Measurements from ENCODE around the gene ZNF296. TPM values are rescaled to one million over a fixed set of nuclear protein-coding genes. Genes with fewer than 3 reads are reported as not detected.

ZNF296 gene
- total RNA-seq, 2 experiments from 2014 or later = 13.5 to 31.4 TPM

- H3K9me2 ChIP-seq (ENCODE audit: insufficient read depth, low read length) = no peaks in the 10 kb centered on the region
- DNase-seq (ENCODE audit: low spot score) = no peak
- no peak overlapping the region for H3K4me3 ChIP-seq (ENCODE audit: low read depth, low read length, poor library complexity, severe bottlenecking)
- ChIA-PET CTCF (ENCODE audit: unreplicated experiment) (no interaction called here), POLR2A (no interaction called here)
- H3K79me2 ChIP-seq (ENCODE audit: insufficient read depth, low read depth, low read length) = peaks cover 8% of the 10 kb centered on the region; the same call in 1 of the 2 replicates
- H3K9me3 ChIP-seq (ENCODE audit: low read length) = no peaks in the 10 kb centered on the region
- peaks cover 14% of the 10 kb centered on the region for H3K4me1 ChIP-seq (ENCODE audit: insufficient read depth, low read length, poor library complexity, severe bottlenecking)
- no peaks in the 10 kb centered on the region for H4K20me1 ChIP-seq (ENCODE audit: insufficient read depth, low read length)
- TF ChIP-seq CTCF (conservative IDR thresholded peaks at IDR 0.05; ENCODE audit: low read length) = no peak
- TF ChIP-seq EZH2phosphoT487 (IDR thresholded peaks at IDR 0.05; ENCODE audit: borderline replicate concordance, low read depth, low read length) = no peak
- H2AFZ ChIP-seq (ENCODE audit: low read length) = no peak overlapping the region
- no TSS peak for BruUV-seq (replicated peaks)
- intact Hi-C loops (cut with micrococcal nuclease; ENCODE audit: unreplicated experiment) = no loop called here
- H3K36me3 ChIP-seq (ENCODE audit: insufficient read depth, low read length) = peaks cover 66% of the 10 kb centered on the region
- no peak overlapping the region for H3K4me2 ChIP-seq (ENCODE audit: low read length)
- H3K27ac ChIP-seq (ENCODE audit: low read depth, low read length, poor library complexity, severe bottlenecking) = no peak overlapping the region
Measured at GRCh38 chr19:45023048-45023447, 53.2 kb downstream of the ZNF296 start.

- peaks cover 25% of the 10 kb centered on the region for H3K4me1 ChIP-seq (ENCODE audit: insufficient read depth, low read length, poor library complexity, severe bottlenecking)
- no peaks in the 10 kb centered on the region for H3K9me2 ChIP-seq (ENCODE audit: insufficient read depth, low read length)
- no peaks in the 10 kb centered on the region for H3K9me3 ChIP-seq (ENCODE audit: low read length)
- no peak for TF ChIP-seq EZH2phosphoT487 (IDR thresholded peaks at IDR 0.05; ENCODE audit: borderline replicate concordance, low read depth, low read length)
- peaks cover 8% of the 10 kb centered on the region; the same call in 1 of the 2 replicates for H3K79me2 ChIP-seq (ENCODE audit: insufficient read depth, low read depth, low read length)
- POLR2A ChIA-PET = no interaction called here
- intact Hi-C loops (cut with micrococcal nuclease; ENCODE audit: unreplicated experiment) = no loop called here
- no peak overlapping the region for H3K4me3 ChIP-seq (ENCODE audit: low read depth, low read length, poor library complexity, severe bottlenecking)
- CTCF ChIA-PET (ENCODE audit: unreplicated experiment) = no interaction called here
- BruUV-seq (replicated peaks) = no TSS peak
- peaks cover 58% of the 10 kb centered on the region for H3K36me3 ChIP-seq (ENCODE audit: insufficient read depth, low read length)
- no peak overlapping the region for H3K27ac ChIP-seq (ENCODE audit: low read depth, low read length, poor library complexity, severe bottlenecking)
- H4K20me1 ChIP-seq (ENCODE audit: insufficient read depth, low read length) = no peaks in the 10 kb centered on the region
- no peak overlapping the region for H2AFZ ChIP-seq (ENCODE audit: low read length)
- no peak overlapping the region for H3K4me2 ChIP-seq (ENCODE audit: low read length)
- no peak for DNase-seq (ENCODE audit: low spot score)
Measured at GRCh38 chr19:45021971-45022370, 54.3 kb downstream of the ZNF296 start.

Small RNA genes lying within 50 kb of the gene (small RNA-seq; reads per million reads assigned to genes)
- gene RNU6-611P = not detected

Other genes with a start within 250 kb of the ZNF296 start
- gene NECTIN2, start 230.2 kb downstream of the ZNF296 start, total RNA-seq (2014; rRNA removed; shearing (Covaris generic)) = not detected in 2 replicates
- gene NECTIN2, start 230.2 kb downstream of the ZNF296 start, total RNA-seq (2022) = not detected in 2 replicates
- 89.7 and 90.1 TPM in 2 replicates for gene TOMM40, start 185.2 kb downstream of the ZNF296 start, total RNA-seq (2014; rRNA removed; shearing (Covaris generic))
- 58.9 and 80.9 TPM in 2 replicates for gene TOMM40, start 185.2 kb downstream of the ZNF296 start, total RNA-seq (2022)
- gene APOE, start 170.7 kb downstream of the ZNF296 start, total RNA-seq (2014; rRNA removed; shearing (Covaris generic)) = 2.1 and 3.3 TPM in 2 replicates
- gene APOE, start 170.7 kb downstream of the ZNF296 start, total RNA-seq (2022) = 1.1 and 1.8 TPM in 2 replicates
- not detected in 2 replicates for gene APOC1, start 161.9 kb downstream of the ZNF296 start, total RNA-seq (2014; rRNA removed; shearing (Covaris generic))
- 1.9 TPM in 1 of 2 replicates, not detected in the other for gene APOC1, start 161.9 kb downstream of the ZNF296 start, total RNA-seq (2022)
- gene APOC4, start 134.2 kb downstream of the ZNF296 start, total RNA-seq (2014; rRNA removed; shearing (Covaris generic)) = not detected in 2 replicates
- not detected in 2 replicates for gene APOC4, start 134.2 kb downstream of the ZNF296 start, total RNA-seq (2022)
- gene APOC2, start 130.4 kb downstream of the ZNF296 start, total RNA-seq (2014; rRNA removed; shearing (Covaris generic)) = 0.35 TPM in 1 of 2 replicates, not detected in the other
- gene APOC2, start 130.4 kb downstream of the ZNF296 start, total RNA-seq (2022) = not detected in 2 replicates
- gene CLPTM1, start 121.1 kb downstream of the ZNF296 start, total RNA-seq (2014; rRNA removed; shearing (Covaris generic)) = 32.2 and 34.0 TPM in 2 replicates
- 70.3 and 86.3 TPM in 2 replicates for gene CLPTM1, start 121.1 kb downstream of the ZNF296 start, total RNA-seq (2022)
- 36.4 and 36.9 TPM in 2 replicates for gene RELB, start 75.0 kb downstream of the ZNF296 start, total RNA-seq (2014; rRNA removed; shearing (Covaris generic))
- gene RELB, start 75.0 kb downstream of the ZNF296 start, total RNA-seq (2022) = 51.1 and 61.7 TPM in 2 replicates
- 142 and 152 TPM in 2 replicates for gene CLASRP, start 37.4 kb downstream of the ZNF296 start, total RNA-seq (2014; rRNA removed; shearing (Covaris generic))
- gene CLASRP, start 37.4 kb downstream of the ZNF296 start, total RNA-seq (2022) = 166 and 181 TPM in 2 replicates
- gene GEMIN7, start 2.8 kb upstream of the ZNF296 start, total RNA-seq (2014; rRNA removed; shearing (Covaris generic)) = 45.2 and 60.0 TPM in 2 replicates
- 38.8 and 46.3 TPM in 2 replicates for gene GEMIN7, start 2.8 kb upstream of the ZNF296 start, total RNA-seq (2022)
- gene PPP1R37, start 16.7 kb upstream of the ZNF296 start, total RNA-seq (2014; rRNA removed; shearing (Covaris generic)) = 35.5 and 48.6 TPM in 2 replicates
- 24.7 and 27.7 TPM in 2 replicates for gene PPP1R37, start 16.7 kb upstream of the ZNF296 start, total RNA-seq (2022)
- 0.50 and 1.0 TPM in 2 replicates for gene NKPD1, start 84.5 kb upstream of the ZNF296 start, total RNA-seq (2014; rRNA removed; shearing (Covaris generic))
- gene NKPD1, start 84.5 kb upstream of the ZNF296 start, total RNA-seq (2022) = 1.00 and 1.0 TPM in 2 replicates
- 50.5 and 55.6 TPM in 2 replicates for gene TRAPPC6A, start 101.8 kb upstream of the ZNF296 start, total RNA-seq (2014; rRNA removed; shearing (Covaris generic))
- 70.9 and 81.9 TPM in 2 replicates for gene TRAPPC6A, start 101.8 kb upstream of the ZNF296 start, total RNA-seq (2022)
- gene BLOC1S3, start 102.3 kb upstream of the ZNF296 start, total RNA-seq (2014; rRNA removed; shearing (Covaris generic)) = 8.1 and 9.7 TPM in 2 replicates
- gene BLOC1S3, start 102.3 kb upstream of the ZNF296 start, total RNA-seq (2022) = 13.8 and 15.4 TPM in 2 replicates
- not detected in 2 replicates for gene EXOC3L2, start 168.9 kb upstream of the ZNF296 start, total RNA-seq (2014; rRNA removed; shearing (Covaris generic))
- gene EXOC3L2, start 168.9 kb upstream of the ZNF296 start, total RNA-seq (2022) = not detected in 2 replicates
- gene MARK4, start 174.8 kb upstream of the ZNF296 start, total RNA-seq (2014; rRNA removed; shearing (Covaris generic)) = 10.4 and 14.2 TPM in 2 replicates
- gene MARK4, start 174.8 kb upstream of the ZNF296 start, total RNA-seq (2022) = 24.5 and 25.6 TPM in 2 replicates
- gene CKM, start 246.4 kb upstream of the ZNF296 start, total RNA-seq (2014; rRNA removed; shearing (Covaris generic)) = not detected in 2 replicates
- gene CKM, start 246.4 kb upstream of the ZNF296 start, total RNA-seq (2022) = not detected in 2 replicates

Data from OCI-LY7 (cell line).